ENCODE results near the gene ERICH3.

GRCh38 chr1:74693473-74693872 is 19.9 kb upstream of the ERICH3 start:
- no peak for TF ChIP-seq CTCF (IDR thresholded peaks at IDR 0.05; ENCODE audit: insufficient read depth, low read length, poor library complexity, severe bottlenecking)
- no peak for TF ChIP-seq EZH2phosphoT487 (conservative IDR thresholded peaks at IDR 0.05; ENCODE audit: low read length)

Data from SU-DHL-6 (cell line).